ENCODE results near the gene TSPEAR. TPM values are rescaled to one million over a fixed set of nuclear protein-coding genes. Genes with fewer than 3 reads are reported as not detected.

Gene TSPEAR
- total RNA-seq, 1 donor, result not detected

GRCh38 chr21:44530221-44530902 is 181.0 kb downstream of the TSPEAR start:
- Histone ChIP-seq H3K9me3 (ENCODE audit: low read depth, low read length) (no peaks in the 10 kb centered on the region), H3K27me3 (ENCODE audit: insufficient read depth, low read length) (no peaks in the 10 kb centered on the region), H3K4me1 (ENCODE audit: insufficient read depth, low read length) (no peaks in the 10 kb centered on the region), H3K4me3 (ENCODE audit: low read length) (no peak overlapping the region)

GRCh38 chr21:44529503-44530125 is 181.8 kb downstream of the TSPEAR start:
- Histone ChIP-seq H3K4me1 (ENCODE audit: insufficient read depth, low read length) (no peaks in the 10 kb centered on the region), H3K27me3 (ENCODE audit: insufficient read depth, low read length) (no peaks in the 10 kb centered on the region), H3K4me3 (ENCODE audit: low read length) (no peak overlapping the region), H3K9me3 (ENCODE audit: low read depth, low read length) (no peaks in the 10 kb centered on the region)

GRCh38 chr21:44529011-44529421 is 182.4 kb downstream of the TSPEAR start:
- no peaks in the 10 kb centered on the region for H3K27me3 ChIP-seq (ENCODE audit: insufficient read depth, low read length)
- H3K9me3 ChIP-seq (ENCODE audit: low read depth, low read length), result no peaks in the 10 kb centered on the region
- no peaks in the 10 kb centered on the region for H3K4me1 ChIP-seq (ENCODE audit: insufficient read depth, low read length)
- H3K4me3 ChIP-seq (ENCODE audit: low read length), result no peak overlapping the region

DNA sequence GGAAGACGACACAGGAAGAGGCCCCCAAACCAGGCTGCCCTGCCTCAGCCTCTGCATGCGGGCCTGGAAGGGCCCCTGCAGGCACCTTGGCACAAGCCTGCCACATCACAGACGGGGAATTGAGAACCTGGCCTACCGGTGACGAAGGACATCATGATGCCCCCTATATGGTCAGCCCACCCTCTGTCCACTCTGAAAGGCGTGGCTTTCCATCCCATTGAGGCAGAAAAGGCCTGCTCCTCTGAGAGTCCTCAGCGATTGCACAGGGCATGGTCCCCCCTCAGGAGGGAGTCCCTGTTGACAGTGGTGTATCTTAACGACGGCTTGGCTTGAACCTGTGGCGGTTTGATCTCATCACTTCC is 182.8 kb downstream of the TSPEAR start:
- Histone ChIP-seq H3K9me3 (ENCODE audit: low read depth, low read length) (no peaks in the 10 kb centered on the region), H3K4me1 (ENCODE audit: insufficient read depth, low read length) (no peaks in the 10 kb centered on the region), H3K4me3 (ENCODE audit: low read length) (no peak overlapping the region), H3K27me3 (ENCODE audit: insufficient read depth, low read length) (no peaks in the 10 kb centered on the region)

GRCh38 chr21:44527983-44528633 is 183.3 kb downstream of the TSPEAR start:
- no peak overlapping the region for H3K4me3 ChIP-seq (ENCODE audit: low read length)

DNA sequence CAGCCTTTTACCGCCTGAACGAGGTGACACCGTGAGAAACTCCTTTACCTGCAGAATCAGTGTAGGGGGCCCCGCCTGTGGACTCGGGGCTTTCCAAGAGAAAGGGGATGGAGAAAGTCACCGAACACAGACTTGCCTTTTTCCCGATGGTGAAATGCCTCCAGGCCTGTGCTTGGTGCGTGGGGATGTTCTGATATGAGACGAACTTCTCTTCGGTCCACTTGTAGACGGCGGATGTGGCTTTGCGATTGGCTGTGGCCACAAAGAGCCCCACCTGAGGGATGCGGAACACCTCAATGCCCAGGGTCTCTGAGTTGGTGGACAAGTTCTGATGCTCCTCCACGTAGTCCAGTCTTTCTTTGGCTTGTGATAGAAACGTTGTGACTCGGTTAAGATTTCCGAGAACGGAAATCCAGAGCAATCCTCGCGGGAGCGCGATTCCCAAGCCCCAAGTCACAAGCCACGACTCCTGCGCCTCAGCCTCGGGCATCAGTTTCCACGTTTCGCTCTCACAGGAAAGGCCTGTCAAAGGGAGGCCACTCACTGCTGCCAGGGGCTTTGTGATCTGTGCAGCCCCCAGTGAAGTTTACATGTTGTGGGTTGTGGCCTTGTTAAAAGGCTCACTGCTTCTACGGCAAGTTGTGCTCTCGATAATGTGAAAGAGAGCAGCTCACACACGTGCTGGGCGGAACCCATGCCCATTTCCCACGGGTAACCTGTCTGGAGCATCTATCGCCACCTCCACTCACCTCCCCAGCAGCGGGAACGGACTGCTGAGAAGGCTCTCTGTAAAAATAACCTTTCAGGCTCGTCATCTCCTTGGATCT is 184.0 kb downstream of the TSPEAR start:
- no peaks in the 10 kb centered on the region for H3K4me1 ChIP-seq (ENCODE audit: insufficient read depth, low read length)
- no peak overlapping the region for H3K4me3 ChIP-seq (ENCODE audit: low read length)
- no peaks in the 10 kb centered on the region for H3K9me3 ChIP-seq (ENCODE audit: low read depth, low read length)
- no peaks in the 10 kb centered on the region for H3K27me3 ChIP-seq (ENCODE audit: insufficient read depth, low read length)

More at GRCh38 chr21:44527983-44528633, 183.3 kb downstream of the TSPEAR start:
- Histone ChIP-seq H3K27me3 (ENCODE audit: insufficient read depth, low read length) (no peaks in the 10 kb centered on the region), H3K4me1 (ENCODE audit: insufficient read depth, low read length) (no peaks in the 10 kb centered on the region), H3K9me3 (ENCODE audit: low read depth, low read length) (no peaks in the 10 kb centered on the region)

DNA sequence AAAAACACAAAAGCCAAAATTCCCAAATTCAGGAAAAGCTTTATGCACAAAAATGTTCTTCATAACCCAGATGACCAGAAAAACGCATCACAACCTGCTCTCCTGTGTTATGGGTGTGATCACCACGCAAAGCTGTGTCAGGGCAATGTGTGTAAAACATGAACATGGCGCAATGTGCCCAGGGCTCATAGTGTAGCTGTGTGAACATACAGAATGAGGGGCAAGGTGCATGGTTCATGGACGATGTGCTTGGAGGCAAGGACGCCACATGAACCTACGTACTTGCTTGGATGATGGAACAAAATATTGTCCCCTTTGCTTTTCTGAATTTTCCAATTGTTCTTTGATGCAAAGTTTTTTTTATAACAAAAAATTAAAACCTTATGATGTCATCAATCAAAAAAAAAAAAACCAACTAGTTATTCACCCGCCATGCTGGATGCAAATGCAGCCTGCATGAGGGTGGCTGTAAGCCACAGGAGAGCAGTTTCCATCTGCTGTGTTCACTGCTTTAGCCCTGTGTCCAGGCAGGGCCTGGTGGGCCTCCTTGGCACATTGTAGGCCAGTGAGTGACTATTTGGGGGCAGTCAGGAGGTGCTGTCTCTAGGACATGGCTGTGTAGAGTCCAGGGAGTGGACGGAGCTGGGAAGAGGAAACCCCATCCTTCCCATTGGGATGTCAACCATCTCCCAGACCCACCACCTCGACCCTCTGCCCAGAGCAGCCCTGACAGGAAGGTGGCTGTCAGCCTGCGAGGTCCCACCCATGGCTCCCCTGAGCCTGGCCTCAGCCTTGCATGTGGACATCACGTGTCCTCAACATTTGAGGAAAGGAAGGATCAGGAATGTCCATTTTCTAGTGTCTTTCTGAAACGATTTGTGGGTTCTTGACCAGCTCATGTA is 185.0 kb downstream of the TSPEAR start:
- H3K27me3 ChIP-seq (ENCODE audit: insufficient read depth, low read length), result no peaks in the 10 kb centered on the region
- H3K4me1 ChIP-seq (ENCODE audit: insufficient read depth, low read length), result no peaks in the 10 kb centered on the region
- no peaks in the 10 kb centered on the region for H3K9me3 ChIP-seq (ENCODE audit: low read depth, low read length)
- H3K4me3 ChIP-seq (ENCODE audit: low read length), result no peak overlapping the region

DNA sequence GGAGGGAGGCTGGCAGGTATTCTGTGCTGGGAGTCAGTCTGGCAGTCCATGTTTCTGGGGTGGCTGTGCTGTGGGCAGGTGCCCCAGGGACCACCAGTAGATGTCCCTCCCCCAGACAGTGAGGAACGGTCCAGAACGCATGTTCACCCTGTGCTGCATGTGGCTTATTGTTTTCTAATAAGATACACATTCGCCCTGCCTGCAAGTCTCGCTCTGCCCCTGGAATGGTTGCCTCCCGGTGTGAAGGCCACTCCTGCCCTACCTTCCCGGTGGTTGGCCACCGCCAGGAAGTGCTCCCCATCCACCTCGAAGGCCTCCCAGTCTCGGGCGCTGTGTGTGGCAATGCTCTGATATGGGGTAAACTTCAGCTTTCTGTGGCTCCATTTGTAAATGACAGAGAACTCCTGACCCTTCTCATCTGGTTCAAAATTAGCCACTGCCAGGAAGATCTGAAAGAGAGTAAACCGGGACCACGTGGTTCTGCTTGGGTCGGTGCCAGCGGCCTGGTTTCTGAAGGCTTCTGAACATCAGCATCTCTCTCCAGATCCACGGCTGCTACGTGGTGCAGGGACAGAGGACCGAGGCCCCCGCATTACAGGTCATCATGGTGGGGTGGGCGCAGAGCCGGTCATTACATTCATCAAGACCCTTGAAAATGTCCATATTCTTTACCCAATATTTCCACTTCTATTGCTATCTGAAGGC is 185.8 kb downstream of the TSPEAR start:
- no peak overlapping the region for H3K4me3 ChIP-seq (ENCODE audit: low read length)
- no peaks in the 10 kb centered on the region for H3K9me3 ChIP-seq (ENCODE audit: low read depth, low read length)
- no peaks in the 10 kb centered on the region for H3K4me1 ChIP-seq (ENCODE audit: insufficient read depth, low read length)
- H3K27me3 ChIP-seq (ENCODE audit: insufficient read depth, low read length), result no peaks in the 10 kb centered on the region

DNA sequence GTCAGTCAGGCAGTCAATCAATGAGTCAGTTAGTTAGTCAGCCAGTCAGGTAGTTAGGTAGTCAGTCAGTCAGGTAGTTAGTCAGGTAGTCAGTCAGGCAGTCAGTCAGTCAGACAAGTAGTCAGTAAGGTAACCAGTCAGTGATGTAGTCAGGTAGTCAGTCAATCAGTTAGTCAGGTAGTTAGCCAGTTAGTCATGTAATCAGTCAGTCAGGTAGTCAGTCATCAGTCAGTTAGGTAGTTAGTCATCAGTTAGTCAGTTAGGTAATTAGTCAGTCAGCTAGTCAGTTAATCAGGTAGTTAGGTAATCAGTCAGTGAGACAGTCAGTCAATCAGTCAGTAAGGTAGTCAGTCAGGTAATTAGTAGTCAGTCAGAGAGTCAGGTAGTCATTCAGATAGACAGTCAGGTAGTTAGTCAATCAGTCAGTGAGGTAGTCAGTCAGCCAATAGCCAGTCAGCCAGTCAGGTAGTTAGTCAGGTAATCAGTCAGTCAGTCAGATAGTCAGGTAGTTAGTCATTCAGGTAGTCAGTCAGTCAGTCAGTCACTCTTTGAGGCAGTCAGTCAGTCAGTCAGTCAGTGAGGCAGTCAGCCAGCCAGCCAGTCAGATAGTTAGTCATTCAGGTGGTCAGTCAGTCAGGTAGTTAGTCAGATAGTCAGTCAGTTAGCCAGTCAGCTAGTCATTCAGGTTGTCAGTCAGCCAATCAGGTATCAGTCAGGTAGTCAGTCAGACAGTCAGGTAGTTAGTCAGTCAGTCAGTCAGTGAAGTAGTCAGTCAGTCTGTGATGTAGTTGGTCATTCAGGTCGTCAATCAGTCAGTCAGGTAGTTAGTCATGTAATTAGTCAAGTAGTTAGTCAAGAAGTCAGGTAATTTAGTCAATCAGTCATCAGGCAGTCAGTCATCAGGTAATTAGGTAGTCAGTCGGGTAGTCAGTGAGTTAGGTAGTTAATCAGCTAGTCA is 186.7 kb downstream of the TSPEAR start:
- no peak overlapping the region for H3K4me3 ChIP-seq (ENCODE audit: low read length)

GRCh38 chr21:44523567-44524413 is 187.6 kb downstream of the TSPEAR start:
- Histone ChIP-seq H3K9me3 (ENCODE audit: low read depth, low read length) (no peaks in the 10 kb centered on the region), H3K4me1 (ENCODE audit: insufficient read depth, low read length) (no peaks in the 10 kb centered on the region), H3K4me3 (ENCODE audit: low read length) (no peak overlapping the region), H3K27me3 (ENCODE audit: insufficient read depth, low read length) (no peaks in the 10 kb centered on the region)

More for the DNA sequence above, 186.7 kb downstream of the TSPEAR start:
- Histone ChIP-seq H3K9me3 (ENCODE audit: low read depth, low read length) (no peaks in the 10 kb centered on the region), H3K27me3 (ENCODE audit: insufficient read depth, low read length) (no peaks in the 10 kb centered on the region), H3K4me1 (ENCODE audit: insufficient read depth, low read length) (no peaks in the 10 kb centered on the region)

DNA sequence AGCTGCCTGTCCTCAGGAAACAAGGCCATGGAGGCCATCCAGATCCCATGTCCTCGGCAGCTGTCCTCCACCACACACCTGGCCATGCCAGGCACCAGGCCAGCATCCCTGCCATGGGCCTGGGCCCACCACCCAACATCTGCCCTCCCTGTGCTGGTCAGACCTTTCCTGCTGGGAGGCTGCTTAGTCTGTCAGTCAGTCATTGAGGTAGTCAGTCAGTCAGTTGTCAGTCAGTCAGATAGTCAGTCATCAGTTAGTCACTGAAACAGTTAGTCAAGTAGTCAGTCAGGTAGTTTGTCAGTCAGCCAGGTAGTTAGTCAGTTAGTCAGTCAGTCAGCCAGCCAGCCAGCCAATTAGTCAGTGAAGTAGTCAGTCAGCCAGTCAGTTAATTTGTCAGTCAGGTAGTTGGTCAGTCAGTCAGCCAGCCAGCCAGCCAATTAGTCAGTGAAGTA is 188.6 kb downstream of the TSPEAR start:
- no peaks in the 10 kb centered on the region for H3K9me3 ChIP-seq (ENCODE audit: low read depth, low read length)
- H3K4me1 ChIP-seq (ENCODE audit: insufficient read depth, low read length), result no peaks in the 10 kb centered on the region
- no peaks in the 10 kb centered on the region for H3K27me3 ChIP-seq (ENCODE audit: insufficient read depth, low read length)
- H3K4me3 ChIP-seq (ENCODE audit: low read length), result no peak overlapping the region
